Mammary epithelial cell (primary cell): ENCODE data around the gene ARMH4.

Experiments
- CTCF ChIP-seq, 2 donors: IDR thresholded peaks in 1 of 2; conservative IDR thresholded peaks in 1 of 2; 2 replicates each; pipeline ENCODE4 v1.5.1; 2011 to 2012; ENCODE audit warnings: inconsistent platforms in 2 of 2, low read length in 2 of 2, mild to moderate bottlenecking in 2 of 2, control low read depth in 1 of 2, low read depth in 1 of 2; ENCODE audit not compliant: insufficient read depth in 1 of 2; ENCODE audit errors: extremely low read depth in 1 of 2
- EZH2 ChIP-seq: IDR thresholded peaks from 2 replicates; pipeline ENCODE4 v1.6.1; 2012; ENCODE audit warnings: low read length, inconsistent platforms, borderline replicate concordance

DNA sequence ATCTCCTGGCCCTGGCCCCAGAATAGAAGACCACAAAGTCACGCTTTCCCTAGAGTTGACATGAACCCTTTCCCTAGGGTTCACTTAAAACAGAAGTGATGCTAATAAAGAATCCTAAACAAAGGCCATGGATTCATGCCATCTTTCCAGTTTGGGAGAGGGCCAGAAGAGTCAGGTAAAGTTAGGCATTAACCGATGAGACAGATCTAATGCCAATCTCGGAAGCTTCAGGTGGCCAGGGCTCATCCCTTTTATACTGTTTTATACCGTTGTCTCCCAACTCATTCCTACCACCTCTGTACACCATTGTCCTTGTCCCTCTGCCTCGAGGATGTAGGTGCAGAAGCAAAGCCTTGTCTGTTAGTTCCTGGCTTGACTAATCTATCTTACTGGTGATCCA lies 25.1 kb upstream of the ARMH4 start:
- no peak for TF ChIP-seq CTCF (conservative IDR thresholded peaks at IDR 0.05 in 1 of 2, IDR thresholded peaks at IDR 0.05 in 1 of 2; ENCODE audit: extremely low read depth in 1 of 2, insufficient read depth in 1 of 2, low read depth in 1 of 2, low read length in 2 of 2)
- TF ChIP-seq EZH2, result no peak
